Measurements from ENCODE around the gene CARMIL1. TPM values are rescaled to one million over a fixed set of nuclear protein-coding genes. Genes with fewer than 3 reads are reported as not detected.

The CARMIL1 gene
- total and polyA plus RNA-seq, 3 experiments from 2014 or later: 1.8 to 2.9 TPM; not detected in 1

DNA sequence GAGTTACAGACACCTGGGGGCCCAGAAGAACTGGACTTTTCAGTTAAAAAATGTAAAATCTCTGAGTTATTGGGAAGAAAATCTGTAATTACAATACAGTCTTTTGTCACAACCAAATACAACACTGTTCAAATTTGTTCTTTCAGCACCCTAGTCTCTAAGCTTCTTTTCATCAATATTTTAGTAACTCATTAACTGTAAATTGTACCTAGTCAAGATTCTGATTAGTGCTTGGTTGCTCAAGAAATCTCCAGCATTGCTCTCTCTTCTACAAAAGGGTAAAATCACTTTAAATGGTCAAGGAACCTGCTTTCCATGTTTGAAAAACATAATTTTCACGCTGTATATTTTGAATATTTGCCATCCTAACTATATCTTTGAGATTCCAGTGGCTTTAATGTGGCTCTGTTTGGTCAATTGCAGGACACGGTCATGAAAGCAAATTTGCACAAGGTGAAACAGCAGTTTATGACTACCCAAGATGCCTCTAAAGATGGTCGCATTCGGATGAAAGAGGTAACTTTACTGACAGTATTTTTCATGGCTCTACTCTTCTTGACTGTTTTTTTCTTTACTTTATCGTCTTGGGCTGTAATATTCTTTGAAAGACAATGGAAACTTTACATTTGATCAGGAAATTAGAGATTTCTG is 382.1 kb downstream of the CARMIL1 start:
- POLR2A ChIA-PET: no interaction called here
- Mint-ChIP-seq H3K27me3 (peaks cover 8 to 53% of the 10 kb centered on the region in 2 donors), H3K9me3 (peaks cover 0 to 3% (median 0%) of the 10 kb centered on the region in 5 donors), H3K4me1 (no peaks in the 10 kb centered on the region), H3K4me3 (no peak overlapping the region), H3K36me3 (no peaks in the 10 kb centered on the region), H3K27ac (no peak overlapping the region)
- CTCF ChIA-PET: no interaction called here
- no peaks in the 10 kb centered on the region for H3K9me3 ChIP-seq (ENCODE audit: low read length)
- no peaks in the 10 kb centered on the region for H3K27me3 ChIP-seq (ENCODE audit: insufficient read depth, low read length, poor library complexity, severe bottlenecking)
- H3K4me3 ChIP-seq (ENCODE audit: low read length): no peak overlapping the region
- H3K27ac ChIP-seq (ENCODE audit: low read depth, low read length): no peak overlapping the region
- H3K4me1 ChIP-seq (ENCODE audit: insufficient read depth, low read length): no peaks in the 10 kb centered on the region
- DNase-seq: no peak
- no peaks in the 10 kb centered on the region for H3K36me3 ChIP-seq (ENCODE audit: insufficient read depth, low read length)

DNA sequence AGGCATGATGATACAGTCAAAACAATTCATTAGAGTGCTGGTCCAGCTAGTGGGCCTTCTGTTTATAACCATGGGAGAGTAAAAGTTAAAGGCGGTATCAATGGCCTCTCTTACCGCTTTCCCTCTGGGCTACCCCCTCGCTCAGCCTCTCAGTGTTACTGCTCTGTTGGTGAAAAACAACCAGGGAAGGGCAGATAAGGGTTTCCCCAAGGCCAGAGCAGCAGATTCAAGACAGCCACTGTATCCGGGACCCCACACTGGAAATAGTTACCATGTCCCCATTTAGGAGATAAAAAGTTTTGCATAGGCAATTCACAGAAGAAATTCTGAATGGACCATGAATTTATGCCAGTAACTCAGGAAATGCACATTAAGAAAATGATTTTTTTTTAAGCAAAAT is 386.3 kb downstream of the CARMIL1 start:
- H3K27me3 Mint-ChIP-seq: peaks cover 11 to 33% of the 10 kb centered on the region in 2 donors
- H3K9me3 Mint-ChIP-seq: no peaks in the 10 kb centered on the region
- H3K27me3 ChIP-seq (ENCODE audit: insufficient read depth, low read length, poor library complexity, severe bottlenecking): no peaks in the 10 kb centered on the region
- CTCF ChIA-PET: no interaction called here
- POLR2A ChIA-PET: no interaction called here
- no peak overlapping the region for H3K4me3 ChIP-seq (ENCODE audit: low read length)
- DNase-seq: no peak
- H3K27ac Mint-ChIP-seq: no peak overlapping the region
- no peaks in the 10 kb centered on the region for H3K36me3 ChIP-seq (ENCODE audit: insufficient read depth, low read length)
- no peaks in the 10 kb centered on the region for H3K9me3 ChIP-seq (ENCODE audit: low read length)
- H3K4me1 ChIP-seq (ENCODE audit: insufficient read depth, low read length): no peaks in the 10 kb centered on the region
- no peak overlapping the region for H3K27ac ChIP-seq (ENCODE audit: low read depth, low read length)
- no peak overlapping the region for H3K4me3 Mint-ChIP-seq
- H3K4me1 Mint-ChIP-seq: no peaks in the 10 kb centered on the region
- no peaks in the 10 kb centered on the region for H3K36me3 Mint-ChIP-seq

DNA sequence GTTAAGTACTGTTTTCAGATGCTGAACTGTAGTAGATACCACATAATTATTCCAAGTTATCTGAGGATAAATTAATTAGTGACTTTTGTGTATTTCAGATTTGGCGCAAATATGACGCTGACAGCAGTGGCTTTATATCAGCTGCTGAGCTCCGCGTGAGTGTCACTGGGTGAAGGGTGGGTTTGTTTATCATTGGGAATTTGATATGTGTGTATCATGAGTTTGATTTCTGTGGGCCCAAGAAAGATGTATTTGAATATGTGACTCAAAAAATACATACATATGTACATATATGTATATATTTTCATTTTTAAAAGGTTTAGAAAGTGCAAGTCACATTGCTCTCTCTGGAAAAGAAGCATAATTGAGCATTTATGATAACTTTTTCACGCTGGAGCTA is 390.2 kb downstream of the CARMIL1 start:
- H3K4me1 ChIP-seq (ENCODE audit: insufficient read depth, low read length): no peaks in the 10 kb centered on the region
- H3K4me3 ChIP-seq (ENCODE audit: low read length): no peak overlapping the region
- ChIA-PET CTCF (no interaction called here), POLR2A (no interaction called here)
- no peak overlapping the region for H3K4me3 Mint-ChIP-seq
- H3K36me3 ChIP-seq (ENCODE audit: insufficient read depth, low read length): no peaks in the 10 kb centered on the region
- H3K4me1 Mint-ChIP-seq: no peaks in the 10 kb centered on the region
- peaks cover 9 to 25% of the 10 kb centered on the region in 2 donors for H3K27me3 Mint-ChIP-seq
- no peaks in the 10 kb centered on the region for H3K27me3 ChIP-seq (ENCODE audit: insufficient read depth, low read length, poor library complexity, severe bottlenecking)
- no peak overlapping the region for H3K27ac Mint-ChIP-seq
- H3K36me3 Mint-ChIP-seq: no peaks in the 10 kb centered on the region
- H3K9me3 ChIP-seq (ENCODE audit: low read length): no peaks in the 10 kb centered on the region
- no peak overlapping the region for H3K27ac ChIP-seq (ENCODE audit: low read depth, low read length)
- no peaks in the 10 kb centered on the region for H3K9me3 Mint-ChIP-seq
- no peak for DNase-seq
